ENCODE results near the gene VPS8.

- TF ChIP-seq EZH2 (IDR thresholded peaks at IDR 0.05; ENCODE audit: low read length, missing control alignments) (no peak), CTCF (conservative IDR thresholded peaks at IDR 0.05 in 1 of 2, IDR thresholded peaks at IDR 0.05 in 1 of 2; ENCODE audit: low read depth in 1 of 2, low read length in 2 of 2) (no peak)
Measured at GRCh38 chr3:185021256-185021655, 209.3 kb downstream of the VPS8 start.
